Astrocyte (in vitro differentiated cells and primary cell): ENCODE data around the gene CDC20. TPM values are rescaled to one million over a fixed set of nuclear protein-coding genes. Genes with fewer than 3 reads are reported as not detected.

ENCODE experiments used
- DNase-seq: peaks from one replicate; pipeline ENCODE4 v3.0.0-alpha.2; 2010; ENCODE audit warnings: low read depth
- FAIRE-seq: peaks from 2 replicates; lab custom pipeline; 2011; peaks lifted over from hg19 to GRCh38; lab: Jason Lieb, UNC
- H2AFZ ChIP-seq: 2 replicates; pipeline ENCODE4 v1.6.0; 2012; ENCODE audit warnings: low read depth, low read length, inconsistent platforms
- H3K27ac ChIP-seq: 2 replicates; pipeline ENCODE4 v1.5.1; 2011; ENCODE audit warnings: low read depth, low read length, inconsistent platforms
- H3K27me3 ChIP-seq: 2 replicates; pipeline ENCODE4 v1.6.0; 2011; ENCODE audit warnings: low read length, inconsistent platforms; ENCODE audit not compliant: insufficient read depth
- H3K36me3 ChIP-seq: 2 replicates; pipeline ENCODE4 v1.5.1; 2011; ENCODE audit warnings: low read length, inconsistent platforms; ENCODE audit not compliant: insufficient read depth
- H3K4me1 ChIP-seq: 2 replicates; pipeline ENCODE4 v1.5.1; 2011; ENCODE audit warnings: low read length, inconsistent platforms; ENCODE audit not compliant: insufficient read depth
- H3K4me2 ChIP-seq: 2 replicates; pipeline ENCODE4 v1.6.0; 2012; ENCODE audit warnings: low read length, inconsistent platforms
- H3K4me3 ChIP-seq: 2 replicates; pipeline ENCODE4 v1.5.1; 2011; ENCODE audit warnings: low read depth, mild to moderate bottlenecking, low read length, inconsistent platforms; ENCODE audit not compliant: insufficient read depth
- H3K79me2 ChIP-seq: 2 replicates; pipeline ENCODE4 v1.6.0; 2012; ENCODE audit warnings: mild to moderate bottlenecking, low read length, inconsistent platforms; ENCODE audit not compliant: insufficient read depth
- H3K9ac ChIP-seq: 2 replicates; pipeline ENCODE4 v1.6.0; 2012; ENCODE audit warnings: mild to moderate bottlenecking, low read length, inconsistent platforms
- H3K9me3 ChIP-seq: 2 replicates; pipeline ENCODE4 v1.5.1; 2012; ENCODE audit warnings: low read depth, mild to moderate bottlenecking, low read length, inconsistent platforms; ENCODE audit not compliant: insufficient read depth
- H4K20me1 ChIP-seq: 2 replicates; pipeline ENCODE4 v1.6.0; 2012; ENCODE audit warnings: low read length, inconsistent platforms; ENCODE audit not compliant: insufficient read depth
- H3K27ac Mint-ChIP-seq: one replicate; pipeline ENCODE4 v1.8.0; 2021; ENCODE audit warnings: mild to moderate bottlenecking, mixed read lengths; ENCODE audit not compliant: unreplicated experiment
- H3K27me3 Mint-ChIP-seq: one replicate; pipeline ENCODE4 v1.8.0; 2021; ENCODE audit warnings: low read depth, mixed read lengths; ENCODE audit not compliant: unreplicated experiment
- H3K36me3 Mint-ChIP-seq: one replicate; pipeline ENCODE4 v1.8.0; 2021; ENCODE audit warnings: low read depth, mixed read lengths; ENCODE audit not compliant: unreplicated experiment
- H3K4me1 Mint-ChIP-seq: one replicate; pipeline ENCODE4 v1.8.0; 2021; ENCODE audit warnings: low read depth, mixed read lengths; ENCODE audit not compliant: unreplicated experiment
- H3K4me3 Mint-ChIP-seq: one replicate; pipeline ENCODE4 v1.8.0; 2021; ENCODE audit warnings: mild to moderate bottlenecking, moderate library complexity, mixed read lengths; ENCODE audit not compliant: unreplicated experiment
- H3K9me3 Mint-ChIP-seq: one replicate; pipeline ENCODE4 v1.8.0; 2021; ENCODE audit warnings: mild to moderate bottlenecking, mixed read lengths; ENCODE audit not compliant: unreplicated experiment
- EZH2 ChIP-seq: IDR thresholded peaks from 2 replicates; pipeline ENCODE4 v1.6.1; 2012; ENCODE audit warnings: mild to moderate bottlenecking, low read length, inconsistent platforms; ENCODE audit not compliant: insufficient read depth
- total RNA-seq: library from RNA; stranded (reverse); gene quantifications from 2 replicates; pipeline ENCODE4 v1.2.1, GENCODE V29; 2021
- TF ChIP-seq, protein P1 (sequence below): IDR thresholded peaks from 2 replicates; pipeline ENCODE4 v1.5.1; 2011; ENCODE audit warnings: low read depth, mild to moderate bottlenecking, inconsistent platforms, low read length, moderate library complexity; ENCODE audit not compliant: insufficient read depth

Gene CDC20
- total RNA-seq, 1 donor from 2014 or later: 14.5 TPM

DNA sequence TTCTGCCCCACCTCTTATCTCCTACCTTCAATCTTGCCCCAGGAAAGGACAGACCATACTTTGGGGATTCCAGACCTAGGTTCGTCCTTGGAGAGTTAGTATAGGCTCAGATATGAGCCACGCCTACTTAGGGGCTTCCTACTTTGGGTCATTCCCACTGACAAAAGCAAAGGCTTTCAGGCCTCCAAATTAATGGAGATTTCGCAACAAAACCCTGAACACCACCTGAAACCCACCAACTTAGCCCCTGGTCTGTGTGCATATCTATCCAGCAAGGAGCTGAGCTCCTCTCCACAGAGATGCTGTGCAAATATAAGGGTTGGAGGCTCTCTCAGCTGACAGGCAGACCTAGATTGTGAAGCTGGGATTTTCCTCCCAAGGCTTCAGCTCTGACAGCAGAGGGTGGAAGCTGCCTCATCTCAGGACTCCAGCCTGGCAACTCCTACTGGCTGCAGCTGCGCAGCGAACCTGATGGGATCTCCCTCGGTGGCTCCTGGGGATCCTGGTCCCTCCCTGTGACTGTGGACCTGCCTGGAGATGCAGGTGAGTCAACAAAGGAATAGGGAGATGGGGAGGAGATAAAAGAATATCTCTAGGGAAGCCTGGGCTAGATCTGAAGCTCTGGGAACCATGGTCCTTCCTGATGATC lies 19.1 kb upstream of the CDC20 start:
- H3K4me3 ChIP-seq: no peak overlapping the region
- H3K4me1 ChIP-seq: no peaks in the 10 kb centered on the region
- H3K4me3 Mint-ChIP-seq: no peak overlapping the region
- H3K27me3 ChIP-seq: peaks cover 2% of the 10 kb centered on the region
- no peak overlapping the region for H3K27ac Mint-ChIP-seq
- no peak for FAIRE-seq
- no peak overlapping the region for H2AFZ ChIP-seq
- H3K27ac ChIP-seq: no peak overlapping the region
- H3K4me1 Mint-ChIP-seq: no peaks in the 10 kb centered on the region
- H3K36me3 Mint-ChIP-seq: no peaks in the 10 kb centered on the region
- H3K79me2 ChIP-seq: no peaks in the 10 kb centered on the region
- no peaks in the 10 kb centered on the region for H4K20me1 ChIP-seq
- H3K9me3 ChIP-seq: no peaks in the 10 kb centered on the region
- no peak for TF ChIP-seq EZH2
- TF ChIP-seq, protein P1, sequence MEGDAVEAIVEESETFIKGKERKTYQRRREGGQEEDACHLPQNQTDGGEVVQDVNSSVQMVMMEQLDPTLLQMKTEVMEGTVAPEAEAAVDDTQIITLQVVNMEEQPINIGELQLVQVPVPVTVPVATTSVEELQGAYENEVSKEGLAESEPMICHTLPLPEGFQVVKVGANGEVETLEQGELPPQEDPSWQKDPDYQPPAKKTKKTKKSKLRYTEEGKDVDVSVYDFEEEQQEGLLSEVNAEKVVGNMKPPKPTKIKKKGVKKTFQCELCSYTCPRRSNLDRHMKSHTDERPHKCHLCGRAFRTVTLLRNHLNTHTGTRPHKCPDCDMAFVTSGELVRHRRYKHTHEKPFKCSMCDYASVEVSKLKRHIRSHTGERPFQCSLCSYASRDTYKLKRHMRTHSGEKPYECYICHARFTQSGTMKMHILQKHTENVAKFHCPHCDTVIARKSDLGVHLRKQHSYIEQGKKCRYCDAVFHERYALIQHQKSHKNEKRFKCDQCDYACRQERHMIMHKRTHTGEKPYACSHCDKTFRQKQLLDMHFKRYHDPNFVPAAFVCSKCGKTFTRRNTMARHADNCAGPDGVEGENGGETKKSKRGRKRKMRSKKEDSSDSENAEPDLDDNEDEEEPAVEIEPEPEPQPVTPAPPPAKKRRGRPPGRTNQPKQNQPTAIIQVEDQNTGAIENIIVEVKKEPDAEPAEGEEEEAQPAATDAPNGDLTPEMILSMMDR: no peak
- no peak overlapping the region for H3K4me2 ChIP-seq
- H3K36me3 ChIP-seq: no peaks in the 10 kb centered on the region
- peaks cover 21% of the 10 kb centered on the region for H3K27me3 Mint-ChIP-seq
- H3K9ac ChIP-seq: no peak overlapping the region
- no peak for DNase-seq
- H3K9me3 Mint-ChIP-seq: peaks cover 3% of the 10 kb centered on the region

DNA sequence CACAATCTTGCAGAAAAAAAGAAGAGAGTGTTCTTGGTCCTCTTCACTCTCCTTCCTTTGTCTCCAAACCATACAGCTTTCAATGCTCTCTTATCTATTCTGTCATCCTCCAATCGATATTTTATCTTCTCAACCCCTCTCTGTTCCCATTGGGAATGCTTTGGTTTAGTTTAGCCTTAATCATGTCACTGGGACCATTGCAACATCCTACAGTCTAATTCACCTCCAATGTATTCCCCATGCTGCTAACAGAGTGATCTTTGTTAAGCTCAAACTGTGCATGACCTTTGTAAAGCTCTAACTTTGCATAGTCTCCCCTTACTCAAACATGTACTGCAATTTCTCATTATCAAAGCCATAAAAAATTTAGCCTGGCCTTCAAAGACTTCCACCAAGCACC lies 18.2 kb upstream of the CDC20 start:
- Mint-ChIP-seq H3K4me3 (no peak overlapping the region), H3K4me1 (no peaks in the 10 kb centered on the region), H3K27me3 (peaks cover 21% of the 10 kb centered on the region), H3K9me3 (peaks cover 3% of the 10 kb centered on the region), H3K27ac (no peak overlapping the region), H3K36me3 (no peaks in the 10 kb centered on the region)
- no peak for FAIRE-seq
- Histone ChIP-seq H3K4me1 (no peaks in the 10 kb centered on the region), H3K4me2 (no peak overlapping the region), H3K9ac (no peak overlapping the region), H3K9me3 (no peaks in the 10 kb centered on the region), H3K79me2 (no peaks in the 10 kb centered on the region), H3K27me3 (peaks cover 2% of the 10 kb centered on the region), H3K36me3 (no peaks in the 10 kb centered on the region), H3K4me3 (no peak overlapping the region), H4K20me1 (no peaks in the 10 kb centered on the region), H2AFZ (no peak overlapping the region), H3K27ac (no peak overlapping the region)
- no peak for DNase-seq
- TF ChIP-seq, protein P1: no peak
- no peak for TF ChIP-seq EZH2

DNA sequence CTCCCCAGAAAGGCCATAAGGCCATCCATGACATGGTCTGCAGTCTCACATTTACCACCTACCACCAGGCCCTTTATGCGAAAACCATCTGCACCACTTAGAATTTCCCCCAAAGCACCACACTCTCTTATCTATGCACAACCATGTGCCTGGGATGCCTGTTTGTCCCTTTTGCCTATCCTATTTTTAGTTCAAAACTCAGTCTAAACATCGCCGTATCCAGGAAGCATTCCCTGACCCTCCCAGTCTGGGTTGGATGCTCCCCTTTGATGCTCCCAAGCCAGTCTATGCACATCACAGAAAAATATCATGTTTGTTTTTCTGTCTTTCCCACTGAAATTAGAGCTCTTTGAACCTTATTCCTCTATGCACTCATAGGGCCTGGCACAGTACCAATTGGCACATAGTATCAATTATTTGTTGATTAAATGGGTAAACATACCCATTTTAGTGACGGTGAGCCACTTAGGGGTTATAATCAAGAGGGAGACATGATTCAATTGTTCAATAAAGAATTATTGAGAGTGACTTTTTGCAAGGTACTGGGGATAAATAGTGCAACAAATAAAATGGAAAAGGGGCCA lies 14.4 kb upstream of the CDC20 start:
- FAIRE-seq (no peak), DNase-seq (no peak)
- no peaks in the 10 kb centered on the region for H3K4me1 Mint-ChIP-seq
- no peak overlapping the region for H2AFZ ChIP-seq
- peaks cover 2% of the 10 kb centered on the region for H3K27me3 ChIP-seq
- no peak overlapping the region for H3K27ac Mint-ChIP-seq
- no peak for TF ChIP-seq EZH2
- TF ChIP-seq, protein P1: no peak
- H3K4me1 ChIP-seq: peaks cover 8% of the 10 kb centered on the region
- no peaks in the 10 kb centered on the region for H3K79me2 ChIP-seq
- H3K27ac ChIP-seq: no peak overlapping the region
- H3K27me3 Mint-ChIP-seq: peaks cover 10% of the 10 kb centered on the region
- H3K4me2 ChIP-seq: no peak overlapping the region
- no peaks in the 10 kb centered on the region for H3K9me3 ChIP-seq
- H3K9me3 Mint-ChIP-seq: peaks cover 4% of the 10 kb centered on the region
- H3K9ac ChIP-seq: no peak overlapping the region
- H3K36me3 Mint-ChIP-seq: no peaks in the 10 kb centered on the region
- no peaks in the 10 kb centered on the region for H4K20me1 ChIP-seq
- H3K4me3 ChIP-seq: no peak overlapping the region
- no peak overlapping the region for H3K4me3 Mint-ChIP-seq
- H3K36me3 ChIP-seq: no peaks in the 10 kb centered on the region
